GM18867 (cell line): ENCODE data around the gene SPARC.
"Not testable (repeated sequence)": the region's sequence is repeated elsewhere in the genome, so short reads cannot be mapped to it uniquely, and the experiment has no call there.

Experiments used
- ATAC-seq: cut with Tn5 transposase; IDR thresholded peaks from one replicate; pipeline ENCODE4 v1.9.1; 2021; ENCODE audit warnings: mild to moderate bottlenecking, moderate library complexity; ENCODE audit not compliant: unreplicated experiment

Gene SPARC

DNA sequence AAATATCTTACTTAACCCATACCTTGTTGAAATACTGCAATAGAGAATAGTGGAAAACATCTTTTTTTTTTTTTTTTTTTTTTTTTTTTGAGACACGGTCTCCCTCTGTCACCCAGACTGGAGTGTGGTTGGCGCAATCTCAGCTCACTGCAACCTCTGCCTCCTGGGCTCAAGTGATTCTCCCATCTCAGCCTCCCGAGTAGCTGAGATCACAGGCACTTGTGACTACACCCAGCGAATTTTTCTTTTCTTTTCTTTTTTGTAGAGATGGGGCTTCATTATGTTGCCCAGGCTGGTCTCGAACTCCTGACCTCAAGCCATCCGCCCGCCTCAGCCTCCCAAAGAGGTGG lies 6.6 kb downstream of the SPARC start:
- not testable (repeated sequence) for ATAC-seq

DNA sequence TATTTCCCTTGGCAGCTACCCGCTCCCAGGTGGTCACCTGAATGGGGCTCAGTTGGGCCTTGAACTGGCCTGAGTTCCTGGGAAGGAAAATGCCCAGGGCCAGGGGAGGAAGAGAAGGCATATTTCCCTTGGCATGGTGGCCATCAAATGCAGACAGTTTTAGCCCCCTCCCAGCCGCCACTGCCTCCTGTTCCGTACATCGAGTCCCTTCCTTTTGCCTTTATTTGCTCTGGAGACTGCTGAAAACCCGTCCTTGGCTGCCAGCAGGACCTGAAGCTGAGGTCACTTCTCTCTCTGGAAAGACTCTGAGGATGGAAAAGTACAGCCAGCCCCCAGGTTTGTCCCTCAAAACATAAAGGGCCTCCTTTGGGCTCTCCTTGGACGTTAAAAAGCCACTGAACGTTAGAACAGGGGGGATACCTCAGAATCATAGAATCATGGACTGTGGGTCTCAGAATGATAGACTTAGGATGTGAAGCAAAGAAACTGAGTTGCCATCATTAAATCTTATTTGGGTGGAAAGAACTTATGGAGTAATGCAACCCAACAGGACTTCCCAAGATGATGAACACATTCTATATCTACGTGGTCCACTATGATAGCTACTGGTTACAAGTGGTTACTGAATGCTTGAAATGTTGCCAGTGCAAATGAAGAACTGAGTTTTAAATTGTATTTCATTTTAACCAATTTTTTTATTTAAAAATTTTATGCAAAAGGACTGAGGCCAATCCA lies 7.1 kb downstream of the SPARC start:
- no peak for ATAC-seq

DNA sequence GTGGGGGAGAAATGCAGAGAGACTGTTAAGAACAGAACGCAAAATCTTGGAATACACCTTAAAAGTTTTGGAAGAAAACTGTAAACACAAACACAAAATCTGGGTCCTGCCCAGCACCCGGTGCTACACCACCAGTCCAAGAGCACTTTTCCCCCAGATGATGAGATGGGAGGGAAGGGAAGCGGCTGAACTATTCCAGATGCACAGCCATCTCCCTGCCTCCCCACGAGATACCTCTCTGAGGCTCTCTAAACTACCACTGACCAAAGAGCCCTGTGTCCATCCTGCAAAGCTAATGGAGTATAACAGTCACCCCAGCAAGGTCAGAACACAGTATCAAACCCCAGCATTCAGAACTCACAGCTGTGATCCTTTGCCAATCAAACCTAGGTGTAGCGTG lies 8.0 kb downstream of the SPARC start:
- ATAC-seq: no peak

DNA sequence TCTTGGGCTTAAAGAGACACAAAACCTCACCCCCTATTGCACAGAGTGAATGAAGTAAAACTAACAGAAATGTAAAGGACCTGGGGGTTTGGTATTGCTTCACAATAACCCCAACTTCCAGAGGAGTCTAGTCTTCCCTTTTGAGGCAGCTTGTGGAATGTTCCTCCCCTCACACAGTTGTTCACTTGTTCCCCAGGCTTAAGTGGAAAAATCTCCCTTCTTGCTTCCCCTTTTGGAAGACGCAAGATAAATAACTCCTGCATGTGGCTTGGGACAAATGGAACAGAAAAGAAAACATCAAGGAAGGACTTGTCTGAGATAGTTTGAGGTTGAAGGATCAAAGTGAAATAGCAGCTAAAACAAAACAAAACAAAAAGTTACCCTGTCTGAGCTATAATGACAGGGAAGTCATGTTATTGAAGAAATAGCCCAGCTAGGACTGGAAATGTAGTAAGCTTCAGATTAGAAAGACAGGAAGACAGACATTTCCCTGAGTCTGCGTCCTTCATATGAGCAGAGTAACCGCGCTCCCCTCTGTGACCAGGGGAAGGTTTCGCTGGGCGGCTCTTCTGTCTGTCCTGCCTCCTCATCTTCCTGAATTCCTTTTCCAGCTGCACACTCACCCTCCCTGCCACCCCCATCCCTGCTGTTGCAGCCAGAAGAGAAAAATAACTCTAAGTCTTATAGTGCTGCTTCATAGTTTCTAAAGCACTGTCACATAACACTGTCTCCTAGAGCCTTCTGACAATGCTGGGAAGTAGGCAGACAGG lies 8.8 kb downstream of the SPARC start:
- no peak for ATAC-seq

DNA sequence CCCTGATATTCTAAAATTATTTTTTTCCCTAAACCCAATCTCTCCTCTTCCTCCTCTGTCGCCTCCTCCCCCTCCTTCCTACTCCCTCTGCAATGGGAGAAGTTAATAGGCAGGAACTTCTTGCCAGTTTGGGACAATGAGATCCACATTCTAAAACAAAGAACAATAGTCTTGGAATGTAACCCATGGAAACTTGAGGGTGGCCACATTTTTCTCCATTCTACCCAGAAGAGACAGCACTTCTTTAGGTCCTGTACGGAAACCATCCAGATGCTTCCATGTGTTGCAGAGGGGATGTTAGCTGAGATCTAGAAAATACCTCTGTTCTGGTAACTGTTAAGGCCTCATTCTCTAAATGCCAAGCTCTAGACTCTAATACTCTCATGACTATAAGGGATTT lies 10.0 kb downstream of the SPARC start:
- no peak for ATAC-seq

DNA sequence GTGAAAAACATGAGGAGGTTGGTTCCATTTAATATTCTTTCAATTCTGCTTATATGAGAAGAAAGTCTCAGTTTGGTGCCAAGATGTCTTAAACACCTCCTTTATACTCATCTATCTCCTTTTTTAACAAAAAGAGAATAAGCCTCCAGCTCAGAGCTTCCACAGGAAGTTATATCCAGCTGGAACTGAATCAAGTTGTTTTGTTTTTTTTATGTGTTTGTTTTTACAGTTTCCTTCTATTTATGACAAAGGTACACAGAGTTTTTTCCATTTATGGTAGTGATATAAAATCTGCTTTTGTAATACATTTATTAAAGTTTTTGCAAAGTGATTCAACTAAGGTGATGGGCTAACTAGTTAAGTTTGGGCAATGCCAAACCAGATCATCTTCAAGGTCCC lies 10.4 kb downstream of the SPARC start:
- ATAC-seq: no peak

DNA sequence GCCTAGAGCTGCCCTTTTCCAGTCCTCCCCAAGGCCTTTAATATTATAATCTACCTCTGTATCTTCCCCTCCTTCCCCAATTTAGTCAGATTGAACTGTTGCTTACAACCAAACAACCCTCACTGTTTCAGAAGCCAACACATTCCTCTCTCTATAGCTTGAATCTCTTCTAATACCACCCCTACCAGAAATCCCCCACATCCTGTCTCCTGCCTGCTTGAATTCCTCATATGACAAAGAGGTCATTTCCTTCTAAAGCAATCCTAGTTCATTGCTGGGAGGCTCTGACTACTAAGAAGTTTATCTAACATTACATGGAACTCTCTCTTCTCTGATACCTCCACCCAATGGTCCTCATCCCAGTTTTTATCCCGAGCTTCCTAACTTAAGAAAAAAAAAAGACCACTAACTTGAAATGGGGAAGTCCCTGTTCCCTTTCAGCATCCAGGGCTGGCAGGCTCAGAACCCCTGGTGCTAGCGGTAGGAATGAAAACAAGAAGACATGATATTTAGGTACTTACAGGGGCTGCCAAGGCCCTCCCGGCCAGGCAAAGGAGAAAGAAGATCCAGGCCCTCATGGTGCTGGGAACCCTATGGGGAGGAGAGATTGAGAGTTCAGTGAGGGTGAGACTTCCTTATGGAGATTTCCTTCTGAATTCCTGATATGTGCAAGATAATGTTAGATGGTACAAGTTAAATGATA lies 11.0 kb downstream of the SPARC start:
- no peak for ATAC-seq

DNA sequence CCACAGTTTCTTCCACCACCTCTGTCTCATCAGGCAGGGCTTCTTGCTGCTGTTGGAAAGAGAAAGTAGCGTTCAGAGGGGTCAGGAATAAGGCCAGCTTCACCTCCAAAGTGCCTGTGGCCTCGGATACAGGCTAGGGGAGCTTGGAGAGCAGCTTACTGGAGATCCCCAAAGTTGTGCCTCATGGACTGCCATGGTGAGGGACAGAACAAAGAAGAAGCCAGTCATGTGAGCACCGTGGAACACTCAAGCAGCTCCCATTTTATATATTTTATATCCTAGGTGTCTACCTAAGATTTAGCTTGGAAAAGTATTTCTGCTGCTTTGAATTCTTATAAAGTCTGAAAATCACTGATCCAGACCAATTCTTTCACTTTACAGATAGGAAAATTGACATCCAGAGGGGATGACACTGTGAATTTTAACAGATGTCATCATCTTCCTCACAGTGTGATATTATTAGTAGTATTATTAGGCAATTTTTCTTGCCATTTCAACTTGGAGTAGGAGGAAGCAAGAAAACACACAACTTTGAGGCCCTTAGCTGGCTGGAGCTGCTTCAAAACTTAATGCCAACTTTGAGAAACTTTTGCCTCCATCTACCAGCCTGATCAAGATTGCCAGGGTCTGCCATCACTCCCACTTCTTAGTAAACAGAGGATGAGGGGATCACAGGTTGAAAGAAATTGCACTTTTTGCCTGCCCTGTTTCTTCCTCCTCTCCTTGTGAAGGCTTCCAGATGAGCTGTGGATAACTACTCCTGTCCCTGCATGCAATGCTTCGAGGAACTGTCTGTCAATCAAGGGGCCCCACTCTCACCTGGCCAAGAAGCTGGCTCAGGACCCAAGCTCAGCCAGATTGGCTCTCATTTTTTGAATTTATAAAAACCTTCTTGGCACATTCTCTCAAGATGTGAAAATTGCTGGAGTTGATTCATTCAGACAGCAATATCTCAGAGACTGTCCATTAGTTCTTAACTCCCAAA lies 11.8 kb downstream of the SPARC start:
- ATAC-seq: no peak

DNA sequence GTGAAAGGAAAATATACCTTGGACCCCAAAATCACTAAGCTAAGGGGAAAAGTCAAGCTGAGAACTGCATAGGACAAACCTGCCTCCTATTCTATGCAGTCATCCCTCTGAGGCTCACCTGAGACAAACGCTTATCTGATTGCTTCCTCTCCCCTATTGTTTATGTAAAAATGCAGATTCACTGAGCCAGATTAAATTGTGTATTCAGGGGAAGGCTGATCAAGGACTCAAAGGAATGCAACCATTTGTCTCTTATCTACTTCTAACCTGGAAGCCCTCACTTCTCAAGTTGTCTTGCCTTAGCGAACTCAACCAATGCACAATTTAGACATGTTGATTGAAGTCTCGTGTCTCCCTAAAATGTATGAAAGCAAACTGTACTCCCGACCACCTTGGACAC lies 13.3 kb downstream of the SPARC start:
- no peak for ATAC-seq

DNA sequence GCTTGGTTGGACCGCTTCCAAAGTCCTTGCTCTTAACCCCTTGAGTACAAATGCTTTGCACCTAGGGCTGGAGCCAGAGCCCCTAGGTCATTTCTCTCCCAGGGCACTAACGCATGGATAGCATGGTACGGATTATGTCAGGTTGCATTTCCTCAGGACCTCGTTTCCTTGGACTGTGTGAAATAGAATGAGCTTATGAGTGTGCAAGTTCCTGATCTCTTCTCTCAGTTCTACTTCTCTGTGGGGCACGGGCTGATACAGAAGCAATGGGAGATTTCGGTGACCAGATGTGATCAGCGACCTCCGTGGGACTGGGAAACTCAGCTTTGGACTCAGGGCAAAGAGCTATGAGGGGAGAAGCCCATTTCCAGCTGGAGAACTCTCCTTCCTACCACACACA lies 14.2 kb downstream of the SPARC start:
- ATAC-seq: no peak

DNA sequence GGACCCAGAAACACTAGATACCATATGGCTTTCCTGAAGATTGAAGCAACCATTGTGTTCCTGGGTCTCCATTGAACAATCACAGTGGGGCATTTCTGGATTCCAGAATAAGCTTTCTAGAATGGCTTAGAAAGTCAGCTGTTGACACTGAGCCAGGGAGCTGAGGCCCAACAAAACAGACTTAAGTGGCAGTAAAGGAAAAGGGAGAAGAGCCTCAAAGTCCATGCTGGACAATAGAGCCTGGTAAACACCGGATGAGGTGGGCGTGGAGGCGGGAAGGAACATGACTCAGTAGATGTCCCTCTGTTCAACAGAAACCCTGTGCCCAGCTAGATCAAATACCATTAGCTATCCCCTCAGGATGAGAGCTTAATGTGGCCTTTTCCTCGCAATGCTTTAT lies 14.8 kb downstream of the SPARC start:
- no peak for ATAC-seq

DNA sequence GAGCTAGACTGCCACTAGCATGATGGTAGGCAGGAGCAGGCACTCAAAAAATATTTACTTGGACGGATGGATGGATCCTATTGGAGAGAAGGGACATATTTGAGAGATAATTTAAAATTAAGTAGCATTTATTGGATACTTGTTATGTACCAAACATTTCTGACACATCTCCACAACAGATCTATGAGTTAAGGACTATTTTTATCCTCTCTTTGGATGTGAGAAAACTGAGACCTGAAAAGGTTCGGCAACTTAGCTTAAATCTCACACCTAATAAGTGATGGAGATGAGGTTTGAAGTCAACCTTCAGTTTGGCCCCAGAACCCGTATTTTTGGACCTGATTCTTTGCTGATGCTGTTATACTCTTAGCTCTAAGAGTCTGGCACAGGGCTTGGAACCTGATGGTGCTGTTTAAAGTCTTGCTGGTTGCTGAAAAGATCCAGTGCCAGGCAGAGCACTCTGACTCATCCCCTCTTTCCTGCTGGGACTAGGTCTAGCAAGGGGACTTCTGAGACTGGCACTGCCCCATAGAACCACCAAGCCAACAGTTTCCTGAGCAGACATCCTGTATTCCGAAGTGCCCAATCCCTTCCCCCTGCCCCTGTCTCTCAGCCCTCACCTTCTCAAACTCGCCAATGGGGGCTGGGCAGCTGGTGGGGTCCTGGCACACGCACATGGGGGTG lies 15.6 kb downstream of the SPARC start:
- no peak for ATAC-seq

DNA sequence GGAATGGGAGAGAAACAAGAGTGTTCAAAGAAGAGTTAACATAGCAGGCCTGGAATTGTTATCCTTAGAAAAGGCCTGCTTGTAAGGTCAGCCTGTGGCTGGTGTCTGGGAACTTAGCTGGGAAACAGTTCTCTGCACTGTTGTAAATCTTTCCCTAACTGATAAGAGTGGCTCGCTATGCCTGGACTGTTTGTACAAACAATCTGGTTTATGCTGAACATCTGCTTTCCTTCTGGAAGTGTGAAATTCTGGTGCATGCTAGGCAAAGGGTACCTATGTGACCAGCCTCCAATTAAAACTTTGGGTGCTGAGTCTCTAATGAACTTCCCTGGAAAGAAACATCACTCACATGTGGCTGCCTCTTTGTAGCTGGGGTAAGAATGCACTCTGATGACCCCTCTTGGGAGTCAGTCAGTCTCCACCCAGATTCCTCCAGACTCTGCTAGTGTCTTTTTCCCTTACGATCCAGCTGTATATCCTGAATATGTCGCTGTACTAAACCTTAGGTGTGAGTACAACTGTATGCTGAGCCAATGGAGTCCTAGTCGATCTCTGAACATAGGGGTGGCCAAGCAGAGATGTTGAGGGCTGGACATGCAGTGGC lies 16.5 kb downstream of the SPARC start:
- ATAC-seq: no peak

DNA sequence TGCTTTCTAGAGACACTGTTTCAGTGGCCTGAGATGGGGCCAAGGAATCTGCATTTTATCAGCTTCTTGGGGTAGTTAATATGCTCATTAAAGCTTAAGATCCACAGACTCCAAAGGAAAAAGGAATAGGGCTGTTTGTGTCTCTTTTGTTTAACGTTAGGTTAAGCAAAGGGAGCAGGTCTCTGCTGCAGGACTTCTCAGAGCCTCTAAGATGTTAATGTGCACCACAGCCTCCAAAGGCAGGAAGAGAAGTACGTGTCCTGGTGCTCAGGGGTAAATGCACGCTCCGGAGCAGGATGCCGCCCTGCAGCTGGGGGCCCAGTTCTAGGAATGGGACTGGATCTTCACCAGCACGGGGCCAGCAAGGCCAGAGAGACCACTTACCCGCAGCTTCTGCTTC lies 19.6 kb downstream of the SPARC start:
- no peak for ATAC-seq

DNA sequence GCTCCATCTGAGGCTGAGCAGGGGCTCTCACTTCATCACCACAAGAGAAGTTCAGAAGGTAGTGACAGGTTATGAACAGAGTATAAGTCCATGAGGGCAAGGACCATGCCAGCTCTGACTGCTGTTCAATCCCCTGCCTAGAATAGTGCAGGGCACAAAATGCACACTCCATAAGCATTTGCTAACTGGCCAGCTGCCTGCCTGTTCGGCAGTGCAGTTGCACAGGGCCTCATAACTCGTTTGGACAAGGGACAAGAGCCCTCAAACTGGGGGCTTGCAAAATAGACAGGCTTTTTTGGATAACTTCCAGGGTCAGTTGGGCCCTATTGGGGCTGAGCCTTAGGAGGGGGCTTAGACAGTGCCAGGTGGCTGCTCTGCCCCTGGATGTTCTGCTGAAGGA lies 21.1 kb downstream of the SPARC start:
- ATAC-seq: no peak

DNA sequence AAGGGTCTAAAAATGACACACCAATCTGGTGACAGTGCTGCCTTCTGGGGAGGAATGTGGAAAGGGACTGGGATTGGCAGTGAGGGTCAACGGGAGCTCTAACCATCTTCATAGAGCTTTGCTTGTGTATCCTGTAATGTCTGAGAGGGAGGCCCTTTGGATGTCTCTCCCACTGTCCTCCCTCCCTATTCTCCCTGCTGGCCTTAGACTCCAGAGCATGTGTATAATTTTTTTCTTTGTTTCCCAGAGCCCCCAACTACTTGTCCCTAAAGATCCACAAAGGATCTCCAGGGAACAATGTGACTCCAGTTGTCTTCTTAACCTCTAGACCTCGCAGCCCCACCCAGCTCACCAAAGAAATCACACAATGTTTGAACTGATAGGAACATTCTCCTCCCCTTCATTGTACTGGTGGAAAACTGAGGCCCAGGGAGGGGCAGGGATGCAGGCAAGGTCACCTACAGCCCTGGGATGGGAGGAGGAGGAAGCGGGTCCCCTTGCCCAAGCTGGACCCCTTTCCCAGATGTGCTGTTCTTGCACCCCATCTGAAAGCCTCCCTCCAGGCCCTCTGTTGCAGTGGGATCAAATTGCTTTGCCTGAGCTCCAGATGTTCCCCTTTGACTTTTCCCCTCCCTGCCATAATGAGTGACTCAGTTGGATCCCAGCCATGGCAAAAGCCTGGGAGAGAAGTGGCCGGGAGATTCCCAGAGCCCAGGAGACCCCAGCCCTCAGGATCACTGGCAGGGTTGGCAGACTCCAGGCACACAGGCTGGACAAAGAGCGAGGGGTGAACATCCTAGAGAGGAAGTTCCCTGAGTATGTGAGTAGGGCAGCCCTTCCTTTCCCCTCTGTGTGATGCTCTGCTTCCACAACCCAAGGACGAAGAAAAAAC lies 21.8 kb downstream of the SPARC start:
- no peak for ATAC-seq

DNA sequence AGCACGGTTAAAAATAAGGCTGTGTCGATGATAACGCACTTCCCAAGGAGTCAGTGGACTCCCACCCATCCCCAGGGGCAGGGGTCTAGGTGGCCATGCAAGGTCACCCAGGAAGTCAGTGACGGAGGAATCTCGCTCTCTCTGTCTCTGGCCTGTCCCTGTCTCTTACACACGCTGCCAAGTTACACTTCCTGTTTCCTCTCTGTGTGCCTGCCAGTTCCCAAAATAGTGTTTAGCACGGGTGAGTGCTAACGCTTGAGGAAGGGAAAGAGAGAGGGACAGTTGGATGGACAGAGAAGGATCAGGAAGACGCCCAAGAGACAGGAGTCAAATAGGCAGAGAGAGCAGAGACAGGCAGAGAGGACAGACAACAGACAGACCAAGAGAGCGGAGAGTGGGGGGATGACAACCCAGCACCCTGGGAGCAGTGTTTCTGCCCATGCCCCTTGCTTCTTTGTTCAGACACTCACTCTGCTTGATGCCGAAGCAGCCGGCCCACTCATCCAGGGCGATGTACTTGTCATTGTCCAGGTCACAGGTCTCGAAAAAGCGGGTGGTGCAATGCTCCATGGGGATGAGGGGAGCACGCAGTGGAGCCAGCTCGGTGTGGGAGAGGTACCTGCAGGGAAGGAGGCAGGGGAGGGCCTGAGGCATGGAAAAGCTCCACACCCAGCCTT lies 23.0 kb downstream of the SPARC start:
- ATAC-seq: no peak

DNA sequence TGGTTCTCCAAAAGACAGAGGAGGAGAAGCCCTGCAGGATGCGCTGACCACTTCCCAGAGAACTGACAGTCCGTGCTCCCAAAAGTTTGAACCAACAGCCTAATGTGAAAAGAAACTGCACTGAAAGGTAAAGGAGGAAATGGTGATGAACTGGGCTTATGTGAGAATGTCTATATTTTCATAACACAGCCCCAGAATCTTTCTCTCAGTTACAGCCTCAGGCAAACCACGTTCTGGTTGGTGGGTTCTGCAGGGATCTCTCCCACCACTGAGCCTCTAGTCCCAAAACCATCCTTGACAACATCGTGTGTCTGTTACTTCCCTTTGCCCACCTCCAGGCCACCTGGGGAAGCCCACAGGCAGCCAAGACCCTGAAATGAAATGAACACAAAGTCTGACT lies 23.9 kb downstream of the SPARC start:
- peak; percentile 45 for ATAC-seq
